ENCODE measurements around the gene MEX3D.

GRCh38 chr19:1514986-1515721 lies 53.0 kb downstream of the MEX3D start:
- TF ChIP-seq CTCF (IDR thresholded peaks at IDR 0.05; ENCODE audit: low read depth, low read length, missing input control) (no peak), SP1 (IDR thresholded peaks at IDR 0.05) (no peak), GABPA (IDR thresholded peaks at IDR 0.05 in 1 of 2, conservative IDR thresholded peaks at IDR 0.05 in 1 of 2) (no peak), RXRA (IDR thresholded peaks at IDR 0.05) (no peak), YY1 (IDR thresholded peaks at IDR 0.05) (no peak), REST (IDR thresholded peaks at IDR 0.05) (no peak), MAX (IDR thresholded peaks at IDR 0.05) (no peak), RAD21 (IDR thresholded peaks at IDR 0.05) (no peak), TAF1 (conservative IDR thresholded peaks at IDR 0.05) (no peak), EGR1 (IDR thresholded peaks at IDR 0.05; ENCODE audit: low read depth in 2 of 2) (no peak)
